Measurements from ENCODE around the gene SPIB. TPM values are rescaled to one million over a fixed set of nuclear protein-coding genes. Genes with fewer than 3 reads are reported as not detected.
"Not testable (repeated sequence)": the region's sequence is repeated elsewhere in the genome, so short reads cannot be mapped to it uniquely, and the experiment has no call there.

The SPIB gene
- total RNA-seq, 1 donor from 2014 or later, result 2.9 TPM

- no peak for ATAC-seq
- intact Hi-C loops (cut with DNase I), result loop anchor here (5.0 kb wide), 1 partner anchor 93 kb away; the partner anchor contains the start of gene NAPSA
- DNase-seq (ENCODE audit: low spot score), result no peak
These were observed 41.5 kb downstream of the SPIB start for GRCh38 chr19:50460161-50460765.

DNA sequence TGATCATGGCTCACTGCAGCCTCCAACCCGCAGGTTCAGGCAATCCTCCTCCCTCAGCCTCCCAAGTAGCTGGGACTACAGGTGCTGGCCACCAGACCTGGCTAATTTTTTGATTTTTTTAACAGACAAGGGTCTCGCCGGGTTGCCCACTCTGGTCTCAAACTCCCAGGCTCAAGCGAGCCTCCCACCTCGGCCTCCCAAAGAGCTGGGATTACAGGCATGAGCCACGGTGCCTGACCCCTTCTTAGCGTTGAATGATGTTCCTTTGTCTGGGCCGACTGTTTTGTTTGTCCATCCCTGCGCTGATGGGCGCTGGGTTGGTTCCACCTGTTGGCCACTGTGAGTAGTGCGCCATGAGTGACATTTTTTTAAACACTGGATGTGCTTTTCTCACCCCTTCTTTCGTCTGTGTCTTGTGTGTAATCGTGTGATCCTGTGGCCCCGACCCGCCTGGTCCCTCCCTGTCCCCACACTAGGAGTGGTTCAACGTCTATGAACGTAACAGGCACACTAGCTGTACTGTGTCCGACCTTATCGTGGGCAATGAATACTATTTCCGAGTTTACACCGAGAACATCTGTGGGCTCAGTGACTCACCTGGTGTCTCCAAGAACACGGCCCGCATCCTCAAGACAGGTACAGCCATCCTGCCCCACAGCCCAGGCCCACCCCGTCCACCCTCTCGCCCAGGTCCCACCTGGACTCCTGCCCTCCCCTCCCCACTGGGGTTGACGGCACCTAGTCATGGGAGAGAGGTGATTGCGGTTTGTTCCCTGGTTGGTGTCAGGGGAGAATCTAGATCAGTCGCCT lies 42.5 kb downstream of the SPIB start:
- ATAC-seq, result peak; percentile 80
- intact Hi-C loops (cut with DNase I), result loop anchor here (5.0 kb wide), 1 partner anchor 94 kb away; the partner anchor contains the start of gene NAPSA
- peak; percentile 77 for DNase-seq (ENCODE audit: low spot score)

- no peak for ATAC-seq
- intact Hi-C loops (cut with DNase I), result loop anchor here (5.0 kb wide), 1 partner anchor 96 kb away; the partner anchor contains the start of gene NAPSA
- no peak for DNase-seq (ENCODE audit: low spot score)
These were observed 44.2 kb downstream of the SPIB start for GRCh38 chr19:50462970-50463369.

DNA sequence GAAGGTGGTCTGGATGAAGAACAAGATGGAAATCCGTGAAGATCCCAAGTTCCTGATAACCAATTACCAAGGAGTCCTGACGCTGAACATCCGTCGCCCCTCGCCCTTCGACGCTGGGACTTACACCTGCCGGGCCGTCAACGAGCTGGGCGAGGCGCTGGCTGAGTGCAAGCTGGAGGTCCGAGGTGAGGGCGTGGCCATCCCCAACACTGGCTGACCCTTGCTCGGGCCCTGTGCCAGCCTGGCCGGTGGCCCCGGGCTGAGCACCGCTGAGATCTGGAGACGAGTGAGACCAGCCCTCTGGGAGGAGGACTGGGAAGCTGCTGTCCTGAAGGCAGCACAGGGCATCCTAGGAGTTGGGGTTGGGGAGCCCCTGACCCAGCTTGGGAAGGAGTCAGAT lies 45.6 kb downstream of the SPIB start:
- intact Hi-C loops (cut with DNase I), result loop anchor here (5.0 kb wide), 1 partner anchor 97 kb away; the partner anchor contains the start of gene NAPSA
- ATAC-seq (no peak), DNase-seq (ENCODE audit: low spot score) (no peak)

DNA sequence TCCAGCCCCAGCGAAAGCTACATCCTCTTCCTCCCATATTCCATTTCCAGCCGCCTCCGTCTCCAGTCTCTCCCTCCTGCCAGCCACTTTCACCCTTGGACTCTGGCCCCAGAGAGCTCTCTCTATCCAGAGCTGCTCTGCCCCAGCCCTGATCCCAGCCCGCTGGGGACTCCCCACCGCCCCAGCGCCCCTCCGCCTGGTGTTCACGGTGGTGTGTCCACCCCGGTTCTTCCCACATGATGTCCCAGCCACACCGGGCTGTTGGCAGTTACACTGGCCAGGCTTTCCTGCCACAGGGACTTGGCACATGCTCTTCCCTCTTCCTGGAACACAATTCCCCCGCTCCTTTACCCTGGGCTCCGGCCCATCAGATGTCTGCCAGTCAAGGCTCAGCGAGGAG lies 46.3 kb downstream of the SPIB start:
- intact Hi-C loops (cut with DNase I), result loop anchor here (5.0 kb wide), 1 partner anchor 98 kb away; the partner anchor contains the start of gene NAPSA
- ATAC-seq, result no peak

GRCh38 chr19:50465986-50466705 lies 47.4 kb downstream of the SPIB start:
- ATAC-seq, result no peak
- DNase-seq (ENCODE audit: low spot score), result no peak
- intact Hi-C loops (cut with DNase I), result no loop called here

More for the DNA sequence above, 46.3 kb downstream of the SPIB start:
- no peak for DNase-seq (ENCODE audit: low spot score)

DNA sequence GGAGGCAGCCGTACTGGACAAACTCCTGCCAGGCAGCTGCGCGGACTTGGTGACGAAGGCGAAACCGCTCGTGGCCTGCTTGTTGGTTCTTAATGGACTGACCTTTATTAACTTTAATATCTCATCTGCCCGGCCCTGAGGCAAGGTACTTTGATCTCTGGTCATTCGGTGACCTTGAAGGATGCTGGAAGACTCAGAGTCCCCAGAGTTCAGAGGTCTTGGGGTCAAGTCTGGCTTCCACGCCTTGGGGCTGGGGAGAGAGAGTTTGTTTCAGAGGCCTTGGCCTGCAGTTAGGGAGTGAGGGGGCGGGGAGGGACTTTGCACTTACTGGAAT lies 47.9 kb downstream of the SPIB start:
- no peak for DNase-seq (ENCODE audit: low spot score)
- no peak for ATAC-seq
- intact Hi-C loops (cut with DNase I), result no loop called here

GRCh38 chr19:50467566-50467965 lies 48.8 kb downstream of the SPIB start:
- DNase-seq (ENCODE audit: low spot score), result no peak
- ATAC-seq, result no peak
- intact Hi-C loops (cut with DNase I), result no loop called here

DNA sequence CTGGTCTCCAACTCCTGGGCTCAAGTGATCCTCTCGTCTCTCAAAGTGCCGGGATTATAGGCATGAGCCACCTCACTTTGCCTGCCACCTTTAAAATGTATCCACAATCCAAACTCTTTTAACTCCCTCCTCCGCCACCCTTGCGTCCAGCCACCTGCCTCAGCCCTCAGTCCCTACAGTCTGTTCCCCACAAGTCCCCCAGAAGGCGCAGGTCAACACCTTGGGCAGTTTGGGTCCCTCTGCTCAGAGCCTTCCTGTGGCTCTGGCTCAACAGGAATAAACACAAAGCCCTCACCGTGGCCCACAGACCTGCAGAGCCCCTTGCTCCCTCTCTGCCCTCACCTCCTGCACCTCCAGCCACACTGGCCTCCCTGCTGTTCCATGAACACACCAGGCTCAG lies 50.1 kb downstream of the SPIB start:
- intact Hi-C loops (cut with DNase I), result no loop called here
- ATAC-seq, result no peak
- DNase-seq (ENCODE audit: low spot score), result no peak

GRCh38 chr19:50473336-50473735 lies 54.6 kb downstream of the SPIB start:
- DNase-seq (ENCODE audit: low spot score); intact Hi-C loops (cut with DNase I); ATAC-seq: not testable (repeated sequence)

- DNase-seq (ENCODE audit: low spot score) (no peak), ATAC-seq (no peak)
- intact Hi-C loops (cut with DNase I), result no loop called here
These were observed 56.4 kb downstream of the SPIB start for GRCh38 chr19:50475101-50475568.

- no peak for DNase-seq (ENCODE audit: low spot score)
- intact Hi-C loops (cut with DNase I), result no loop called here
- ATAC-seq, result no peak
These were observed 57.0 kb downstream of the SPIB start for GRCh38 chr19:50475736-50476223.

DNA sequence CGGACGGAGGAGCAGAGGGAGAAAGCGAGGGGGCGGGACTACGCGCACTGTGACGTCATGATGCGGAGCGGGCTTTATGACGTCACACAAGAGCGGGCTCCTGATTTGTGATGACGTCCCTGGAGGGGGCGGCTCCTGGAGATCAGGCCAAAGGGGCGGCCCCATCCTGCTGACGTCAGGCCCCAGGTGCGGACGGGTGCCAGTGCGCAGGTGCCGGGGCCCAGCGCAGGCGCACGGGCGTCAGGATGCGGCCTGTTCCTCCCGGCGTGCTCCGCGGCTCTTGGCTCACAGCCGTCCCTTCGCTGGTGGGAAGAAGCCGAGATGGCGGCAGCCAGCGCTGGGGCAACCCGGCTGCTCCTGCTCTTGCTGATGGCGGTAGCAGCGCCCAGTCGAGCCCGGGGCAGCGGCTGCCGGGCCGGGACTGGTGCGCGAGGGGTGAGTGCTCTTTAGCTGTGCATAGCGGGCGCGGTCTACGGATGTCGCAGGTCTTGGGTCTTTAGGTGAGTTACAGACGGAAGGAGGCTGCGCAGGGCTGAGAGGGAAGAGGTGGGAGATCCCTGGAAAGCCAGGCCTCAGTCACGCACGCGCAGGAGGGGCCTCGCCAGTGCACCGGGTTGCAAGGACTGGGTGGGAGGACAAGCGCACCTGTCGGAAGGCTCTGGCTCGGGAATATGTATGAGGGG lies 57.6 kb downstream of the SPIB start, which contains the start of the genes EMC10 and GARIN5A:
TSS of gene EMC10 (plus strand) at position 284 of the 683 bp plus-strand sequence. CDS start at position 322, 38 bp downstream.
TSS of gene GARIN5A (minus strand) at position 625 of the 683 bp plus-strand sequence. CDS start at position 165, 460 bp downstream.
- ATAC-seq (peak; percentile 97), DNase-seq (ENCODE audit: low spot score) (peak; percentile 91)
- intact Hi-C loops (cut with DNase I), result no loop called here

DNA sequence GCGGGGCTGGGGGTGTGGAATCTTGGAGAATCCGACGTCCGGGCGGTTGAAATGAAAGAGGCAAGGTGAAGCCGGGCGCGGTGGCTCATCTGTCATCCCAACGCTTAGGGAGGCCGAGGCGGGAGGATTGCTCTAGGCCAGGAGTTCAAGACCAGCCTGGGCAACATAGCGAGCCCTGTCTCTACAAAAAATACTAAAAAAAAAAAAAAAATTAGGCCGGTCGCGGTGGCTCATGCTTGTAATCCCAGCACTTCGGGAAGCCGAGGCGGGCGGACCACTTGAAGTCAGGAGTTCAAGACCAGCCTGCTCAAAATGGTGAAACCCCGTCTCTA lies 58.1 kb downstream of the SPIB start:
- intact Hi-C loops (cut with DNase I), result no loop called here
- ATAC-seq (no peak), DNase-seq (ENCODE audit: low spot score) (no peak)

DNA sequence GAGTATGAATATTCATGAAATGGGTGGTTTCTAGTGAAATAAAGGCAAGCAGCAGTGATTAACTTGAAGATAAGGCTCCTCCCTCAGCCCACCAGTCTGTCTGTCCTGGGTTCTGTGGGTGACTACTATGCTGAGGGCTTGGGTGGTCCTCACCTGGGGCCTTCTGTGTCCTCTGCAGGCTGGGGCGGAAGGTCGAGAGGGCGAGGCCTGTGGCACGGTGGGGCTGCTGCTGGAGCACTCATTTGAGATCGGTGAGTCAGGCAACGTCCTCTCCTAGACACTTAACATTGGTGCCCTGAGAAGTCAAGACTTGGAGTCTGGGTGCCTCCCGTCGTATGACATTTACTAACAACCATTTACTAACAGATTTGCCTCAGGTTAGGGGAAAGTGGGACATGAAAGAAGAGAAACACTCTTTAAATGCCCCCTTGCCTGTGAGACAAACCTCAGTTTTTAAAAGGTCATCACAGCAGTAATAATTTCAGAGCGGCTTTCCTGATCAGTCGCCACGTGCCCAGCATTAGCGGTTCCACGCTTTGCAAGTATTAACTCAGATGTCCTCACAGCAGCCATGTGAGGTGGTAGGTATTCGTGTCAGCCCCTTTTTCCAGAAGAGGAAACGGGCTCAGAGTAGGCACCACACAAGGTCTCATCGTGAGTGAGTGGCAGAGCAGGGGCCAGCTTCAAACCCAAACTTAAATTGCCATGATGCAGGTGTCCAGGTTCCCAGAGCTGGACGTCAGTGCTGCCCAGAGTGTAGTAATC lies 59.2 kb downstream of the SPIB start:
- intact Hi-C loops (cut with DNase I), result no loop called here
- DNase-seq (ENCODE audit: low spot score) (no peak), ATAC-seq (no peak)

GRCh38 chr19:50478901-50479715 lies 60.4 kb downstream of the SPIB start:
- ATAC-seq (no peak), DNase-seq (ENCODE audit: low spot score) (no peak)
- intact Hi-C loops (cut with DNase I), result no loop called here

DNA sequence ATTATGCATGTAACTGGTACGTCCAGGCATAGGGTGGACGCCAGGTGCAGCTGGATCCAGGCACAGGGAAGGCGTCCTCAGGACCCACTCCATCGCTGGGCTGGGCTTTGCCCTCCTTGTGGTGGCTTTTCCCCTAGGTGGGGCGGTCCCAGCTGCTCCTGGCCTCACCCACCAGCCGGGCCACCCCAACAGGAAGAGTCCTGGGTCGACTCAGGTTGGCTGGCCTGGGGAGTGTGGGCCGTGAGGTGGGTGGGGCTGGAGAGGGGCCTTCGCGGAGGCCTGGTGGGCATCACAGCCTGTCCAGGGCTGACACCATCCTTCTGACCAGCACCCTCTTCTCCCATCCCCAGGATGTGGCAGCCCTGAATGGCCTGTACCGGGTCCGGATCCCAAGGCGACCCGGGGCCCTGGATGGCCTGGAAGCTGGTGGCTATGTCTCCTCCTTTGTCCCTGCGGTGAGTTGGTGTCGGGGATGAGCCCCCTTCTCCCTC lies 61.1 kb downstream of the SPIB start:
- no peak for DNase-seq (ENCODE audit: low spot score)
- no peak for ATAC-seq
- intact Hi-C loops (cut with DNase I), result no loop called here
